Inflammatory macrophage treated with lipopolysaccharide for 1 hour (primary cell): ENCODE results near the gene PHLDA1.

Experiments used
- DNase-seq, 2 donors: peaks; one replicate each; pipeline ENCODE4 v3.0.0-alpha.2; 2020 to 2022

Gene PHLDA1

GRCh38 chr12:76031414-76032042 lies at the start of gene PHLDA1:
PHLDA1 (minus strand) TSS chr12:76031776.
- DNase-seq, result peak; percentile 97 to 98

GRCh38 chr12:76080729-76081415 lies 49.3 kb upstream of the PHLDA1 start:
- no peak for DNase-seq

DNA sequence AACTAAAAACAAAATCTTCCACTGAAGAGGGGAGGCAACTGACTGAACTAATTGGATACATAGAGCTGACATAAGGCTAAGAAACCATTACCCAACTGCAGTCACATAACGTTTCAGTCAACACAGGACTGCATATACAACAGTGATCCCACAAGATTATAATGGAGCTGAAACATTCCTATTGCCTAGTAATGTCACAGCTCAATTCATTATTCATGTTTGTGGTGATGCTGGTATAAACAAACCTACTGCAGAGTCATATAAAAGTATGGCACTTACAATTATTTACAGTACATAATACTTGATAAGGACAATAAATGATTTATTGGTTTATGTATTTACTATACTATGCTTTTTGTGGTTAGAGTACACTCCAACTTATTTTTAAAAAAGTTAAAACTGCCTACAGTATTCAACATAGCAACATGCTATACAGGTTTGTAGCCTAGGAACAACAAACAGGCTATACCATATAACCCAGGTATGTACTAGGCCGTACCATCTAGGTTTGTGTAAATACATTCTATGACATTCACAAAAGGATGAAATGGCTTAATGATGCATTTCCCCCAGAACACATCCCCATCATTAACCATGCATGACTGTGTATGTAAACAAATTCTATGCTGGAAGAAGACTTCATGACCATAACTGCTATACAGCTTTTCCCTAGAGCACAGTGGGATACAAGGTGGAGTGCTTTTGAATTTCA lies 48.6 kb upstream of the PHLDA1 start:
- DNase-seq, result no peak

- DNase-seq, result no peak
Observed at GRCh38 chr12:76078748-76079147, 47.2 kb upstream of the PHLDA1 start.

DNA sequence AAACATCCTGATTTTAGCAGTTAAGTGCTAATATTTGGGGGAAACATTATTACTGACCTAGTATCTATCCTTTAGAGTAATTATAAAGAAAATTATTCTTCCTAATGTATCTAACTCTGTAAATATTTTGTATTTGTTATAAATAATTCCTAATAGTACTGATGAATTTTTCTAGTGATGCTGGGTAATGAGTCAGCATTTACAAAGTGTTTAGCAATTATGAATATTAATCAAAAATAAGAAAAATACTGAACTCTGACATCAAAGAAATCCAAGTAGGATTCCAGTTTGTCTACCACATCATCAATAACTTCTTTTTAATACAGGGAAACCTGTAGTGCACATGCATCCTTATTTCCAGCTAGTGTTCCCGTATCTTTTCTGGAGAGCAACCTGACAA lies 43.9 kb upstream of the PHLDA1 start:
- no peak for DNase-seq

DNA sequence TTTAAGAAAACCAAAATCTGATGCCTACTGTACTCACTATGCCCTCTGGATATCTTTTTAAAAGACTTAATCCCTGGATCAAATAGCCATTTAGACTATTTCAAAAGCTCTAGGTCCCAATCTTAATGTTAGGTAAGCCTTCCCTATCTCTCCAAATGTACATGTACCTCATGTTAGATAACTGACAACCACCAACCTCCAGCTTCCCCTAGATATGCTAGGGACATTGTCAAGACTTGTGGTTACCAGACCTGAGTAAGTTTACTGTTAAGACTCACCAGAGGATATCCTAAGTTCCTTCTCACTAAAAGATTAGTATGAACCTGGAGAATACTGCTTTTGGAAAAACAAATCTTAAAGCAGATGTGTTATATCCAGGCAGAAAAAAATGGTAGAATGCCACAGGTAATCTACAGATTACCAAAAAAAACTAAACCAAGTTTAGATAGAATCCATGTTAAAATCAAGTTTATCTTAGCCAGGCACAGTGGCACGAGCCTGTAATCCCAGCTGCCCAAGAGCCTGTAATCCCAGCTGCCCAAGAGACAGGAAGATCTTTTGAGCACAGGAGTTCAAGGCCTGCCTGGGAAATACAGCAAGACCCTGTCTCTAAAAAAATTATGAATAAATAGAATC lies 43.2 kb upstream of the PHLDA1 start:
- no peak for DNase-seq

DNA sequence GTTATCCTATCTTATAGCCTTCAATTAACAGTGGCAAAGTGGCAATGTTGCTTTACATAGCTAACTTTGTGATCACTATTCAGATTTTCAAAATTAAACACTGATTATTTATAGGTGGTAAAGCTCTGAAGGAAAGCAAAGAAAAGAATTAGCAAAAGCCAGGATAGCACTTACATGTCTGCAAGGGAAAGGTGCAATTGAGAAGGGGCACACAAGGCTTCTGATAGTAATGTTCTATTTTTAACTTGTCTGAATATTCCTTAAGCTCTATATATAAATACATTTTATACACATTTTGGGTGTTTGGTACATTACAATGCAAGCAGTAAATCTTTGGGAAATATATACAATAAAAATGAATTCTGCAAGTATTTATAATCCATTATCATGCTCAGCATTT lies 42.0 kb upstream of the PHLDA1 start:
- no peak for DNase-seq

DNA sequence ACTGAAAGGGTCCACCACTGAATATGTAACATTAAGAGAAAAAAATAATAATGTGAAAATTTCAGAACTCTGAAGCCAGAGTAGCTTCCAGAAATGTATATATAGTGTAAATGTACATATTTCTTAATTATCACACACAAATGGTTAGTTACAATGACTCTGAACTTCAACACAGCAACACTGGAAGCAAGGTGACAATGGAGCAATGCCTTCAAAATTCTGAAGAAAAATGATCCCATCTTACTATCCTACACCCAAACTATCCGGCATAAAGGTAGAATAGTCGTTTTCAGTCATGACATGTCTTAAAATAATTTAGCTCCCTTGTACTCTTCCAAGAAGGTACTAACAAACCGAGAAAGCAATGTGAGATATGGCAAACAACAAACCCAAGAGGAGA lies 41.0 kb upstream of the PHLDA1 start:
- DNase-seq, result no peak

DNA sequence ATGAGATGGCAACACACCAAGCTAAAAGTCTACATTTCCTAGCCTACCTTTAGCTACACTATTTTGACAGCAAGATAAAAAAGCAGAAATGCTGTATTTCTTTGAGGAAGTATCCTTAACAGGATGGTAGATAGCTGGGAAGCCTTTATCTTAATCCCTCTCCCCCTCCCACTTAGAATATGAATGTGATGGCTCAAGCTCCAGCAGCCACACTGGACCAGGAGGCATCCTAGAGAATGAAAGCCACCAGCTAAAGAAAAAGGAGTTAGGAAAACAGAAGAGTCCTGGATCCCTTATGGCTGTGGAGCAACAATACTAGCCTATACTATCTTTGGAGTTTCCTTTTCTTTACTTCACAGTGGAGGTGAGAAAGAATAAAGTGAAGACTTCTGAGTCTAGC lies 37.8 kb upstream of the PHLDA1 start:
- DNase-seq, result no peak

DNA sequence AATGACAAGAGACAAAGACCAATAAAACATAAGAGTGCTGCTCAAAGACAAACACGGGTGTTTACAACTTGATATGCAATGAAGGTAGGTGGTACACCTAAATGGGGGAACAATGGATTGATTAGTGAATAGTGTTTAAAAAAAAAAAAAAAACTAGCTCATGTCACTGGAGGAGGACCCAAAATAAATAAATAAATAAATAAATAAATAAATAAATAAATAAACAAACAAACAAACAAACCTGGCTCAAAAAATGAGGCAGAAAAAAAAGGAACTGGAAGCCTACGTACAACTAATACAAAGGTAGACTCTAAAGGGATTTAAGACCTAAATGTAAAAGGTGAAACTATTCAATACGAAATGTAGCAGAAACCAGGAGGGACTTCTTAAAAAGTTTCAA lies 34.3 kb upstream of the PHLDA1 start:
- DNase-seq, result no peak

DNA sequence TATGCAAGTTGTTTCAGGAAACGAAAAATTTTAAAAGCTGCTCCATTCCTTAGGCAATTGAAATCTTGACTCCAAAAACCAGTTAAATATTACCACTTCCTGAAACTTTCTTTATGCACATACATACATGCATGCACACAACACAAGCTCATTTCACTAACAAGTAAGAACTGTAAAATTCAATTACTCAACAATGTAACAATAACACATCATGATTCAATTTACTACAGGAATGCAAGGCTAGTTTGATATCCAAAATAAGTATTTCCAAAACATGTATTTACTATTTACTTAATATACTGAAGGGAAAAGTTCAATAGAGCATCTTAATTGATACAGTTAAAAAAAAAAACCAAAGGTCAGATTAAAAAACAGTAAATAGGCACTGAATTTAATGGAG lies 33.3 kb upstream of the PHLDA1 start:
- no peak for DNase-seq

GRCh38 chr12:76060111-76060510 lies 28.5 kb upstream of the PHLDA1 start:
- no peak for DNase-seq

GRCh38 chr12:76057326-76057725 lies 25.8 kb upstream of the PHLDA1 start:
- no peak for DNase-seq

- DNase-seq, result no peak
Observed at GRCh38 chr12:76055393-76055792, 23.8 kb upstream of the PHLDA1 start.

- no peak for DNase-seq
Observed at GRCh38 chr12:76049575-76050251, 18.1 kb upstream of the PHLDA1 start.

GRCh38 chr12:76047742-76048141 lies 16.2 kb upstream of the PHLDA1 start:
- no peak for DNase-seq

DNA sequence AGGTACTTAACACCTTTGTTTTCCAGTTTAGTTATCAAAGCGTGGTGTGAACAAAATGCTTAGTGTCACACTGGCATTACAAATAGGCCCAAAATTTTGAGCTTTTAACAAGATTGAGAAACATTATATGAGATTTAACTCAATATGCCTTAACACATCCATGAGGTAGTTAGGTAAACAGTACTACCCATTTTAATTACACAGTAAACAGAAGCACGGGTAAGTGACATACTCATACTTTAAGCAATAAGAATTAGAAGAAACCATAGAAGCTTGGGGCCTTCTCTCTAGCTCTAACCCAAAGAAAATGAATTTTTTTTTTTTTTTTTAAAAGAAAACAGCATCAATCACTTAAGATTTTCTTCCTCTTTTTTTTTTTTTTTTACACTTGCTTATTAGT lies 15.5 kb upstream of the PHLDA1 start:
- no peak for DNase-seq

GRCh38 chr12:76043377-76043776 lies 11.8 kb upstream of the PHLDA1 start:
- no peak for DNase-seq

DNA sequence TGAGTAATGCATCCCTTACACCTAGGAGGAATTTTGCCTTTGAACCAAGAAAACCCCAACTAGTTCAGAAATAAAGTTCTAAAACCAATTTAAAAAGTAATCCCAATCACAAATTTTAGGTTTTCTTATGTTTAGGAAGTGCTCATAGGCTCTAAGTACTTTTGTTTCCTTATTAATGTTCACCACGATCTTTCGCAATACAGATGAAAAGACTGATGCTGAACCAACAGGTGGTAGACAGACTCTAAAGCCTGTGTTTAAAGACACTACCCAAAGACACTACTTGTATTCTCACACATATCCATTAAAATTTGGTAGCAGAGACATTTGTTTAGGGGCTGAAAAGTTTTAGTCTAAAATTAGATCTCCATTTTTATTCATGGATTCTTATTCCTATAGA lies 10.6 kb upstream of the PHLDA1 start:
- no peak for DNase-seq

- no peak for DNase-seq
Observed at GRCh38 chr12:76041406-76041805, 9.8 kb upstream of the PHLDA1 start.

DNA sequence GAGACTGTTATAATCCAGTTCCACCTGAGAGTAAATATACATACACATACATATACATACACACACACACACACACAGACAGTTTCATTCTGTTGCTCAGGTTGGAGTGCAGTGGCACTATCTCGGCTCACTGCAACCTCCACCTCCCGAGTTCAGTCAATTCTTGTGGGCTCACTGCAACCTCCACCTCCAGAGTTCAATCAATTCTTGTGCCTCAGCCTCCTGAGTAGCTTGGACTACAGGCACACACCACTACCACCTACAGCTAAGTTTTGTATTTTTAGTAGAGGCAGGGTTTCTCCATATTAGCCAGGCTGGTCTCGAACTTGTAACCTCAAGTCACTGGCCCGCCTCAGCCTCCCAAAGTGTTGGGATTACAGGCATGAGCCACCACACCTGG lies 8.9 kb upstream of the PHLDA1 start:
- no peak for DNase-seq

- DNase-seq, result no peak
Observed at GRCh38 chr12:76038176-76038575, 6.6 kb upstream of the PHLDA1 start.
